Measurements from ENCODE around the gene CNNM2.
"Not testable (repeated sequence)": the region's sequence is repeated elsewhere in the genome, so short reads cannot be mapped to it uniquely, and the experiment has no call there.

The CNNM2 gene

GRCh38 chr10:103042908-103043307, 124.8 kb downstream of the CNNM2 start:
- DNase-seq = no peak

GRCh38 chr10:103044942-103045489, 126.9 kb downstream of the CNNM2 start:
- no peak for DNase-seq

GRCh38 chr10:103045961-103046360, 127.9 kb downstream of the CNNM2 start:
- no peak for DNase-seq

GRCh38 chr10:103047381-103047780, 129.3 kb downstream of the CNNM2 start:
- DNase-seq = no peak

GRCh38 chr10:103049237-103049636, 131.1 kb downstream of the CNNM2 start:
- DNase-seq = no peak

- peak; percentile 59 for DNase-seq
These were observed 135.8 kb downstream of the CNNM2 start for GRCh38 chr10:103053659-103054581.

- DNase-seq = no peak
These were observed 136.5 kb downstream of the CNNM2 start for GRCh38 chr10:103054621-103055020.

GRCh38 chr10:103055105-103055504, 137.0 kb downstream of the CNNM2 start:
- DNase-seq = no peak

GRCh38 chr10:103058034-103058433, 139.9 kb downstream of the CNNM2 start:
- DNase-seq = no peak

GRCh38 chr10:103060575-103060974, 142.5 kb downstream of the CNNM2 start:
- DNase-seq = no peak

GRCh38 chr10:103062854-103063590, 144.9 kb downstream of the CNNM2 start:
- no peak for DNase-seq

- DNase-seq = no peak
These were observed 146.9 kb downstream of the CNNM2 start for GRCh38 chr10:103064956-103065355.

GRCh38 chr10:103066141-103067098, 148.3 kb downstream of the CNNM2 start:
- DNase-seq = no peak

GRCh38 chr10:103067099-103067477, 149.0 kb downstream of the CNNM2 start:
- DNase-seq = not testable (repeated sequence)

GRCh38 chr10:103067484-103067883, 149.4 kb downstream of the CNNM2 start:
- DNase-seq = no peak

- no peak for DNase-seq
These were observed 149.9 kb downstream of the CNNM2 start for GRCh38 chr10:103067956-103068355.

- DNase-seq = peak; percentile 10
These were observed 151.6 kb downstream of the CNNM2 start for GRCh38 chr10:103069453-103070331.

GRCh38 chr10:103072276-103072675, 154.2 kb downstream of the CNNM2 start:
- no peak for DNase-seq

- no peak for DNase-seq
These were observed 154.8 kb downstream of the CNNM2 start for GRCh38 chr10:103072891-103073290.

GRCh38 chr10:103077020-103077419, 158.9 kb downstream of the CNNM2 start:
- DNase-seq = no peak
